ENCODE measurements around the gene OSBPL6. TPM values are rescaled to one million over a fixed set of nuclear protein-coding genes. Genes with fewer than 3 reads are reported as not detected.
A peak's percentile ranks its signal among the peaks of the same experiment; 100 is the strongest.

The OSBPL6 gene
- total and polyA plus RNA-seq, 11 donors: 1.2 to 9.6 (median 4.2) TPM

DNA sequence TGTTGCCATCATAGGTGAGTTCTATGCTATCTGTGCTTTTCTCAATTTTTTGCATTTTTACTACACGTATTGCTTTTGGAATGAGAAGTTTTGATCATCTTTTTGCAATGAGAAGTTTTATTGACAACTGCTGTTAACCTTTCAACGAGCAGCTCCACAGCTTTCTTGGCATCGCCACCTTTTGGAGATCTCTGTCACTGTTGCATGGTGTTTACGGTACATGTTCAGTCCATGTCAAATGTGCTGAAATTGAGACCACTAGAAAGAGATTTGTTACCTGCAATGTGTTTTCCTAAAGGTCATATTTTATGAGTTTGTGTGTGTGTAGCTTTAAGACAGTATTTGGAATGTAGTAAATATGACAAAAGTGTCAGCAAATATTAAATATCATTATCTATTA is 120.8 kb downstream of the OSBPL6 start:
- Histone ChIP-seq H3K36me3 (no peaks in the 10 kb centered on the region), H3K4me1 (peaks cover 0 to 10% (median 2%) of the 10 kb centered on the region in 12 donors), H3K9me3 (no peaks in the 10 kb centered on the region), H3K27me3 (no peaks in the 10 kb centered on the region), H3K4me3 (no peak overlapping the region), H3K27ac (no peak overlapping the region)
- intact Hi-C loops (cut with DNase I): no loop called here
- no peak for DNase-seq
- 75 to 94% (median 85%) methylated on average over 4 of the region's 4 CpGs for WGBS, 4 donors
- TF ChIP-seq, protein P1, sequence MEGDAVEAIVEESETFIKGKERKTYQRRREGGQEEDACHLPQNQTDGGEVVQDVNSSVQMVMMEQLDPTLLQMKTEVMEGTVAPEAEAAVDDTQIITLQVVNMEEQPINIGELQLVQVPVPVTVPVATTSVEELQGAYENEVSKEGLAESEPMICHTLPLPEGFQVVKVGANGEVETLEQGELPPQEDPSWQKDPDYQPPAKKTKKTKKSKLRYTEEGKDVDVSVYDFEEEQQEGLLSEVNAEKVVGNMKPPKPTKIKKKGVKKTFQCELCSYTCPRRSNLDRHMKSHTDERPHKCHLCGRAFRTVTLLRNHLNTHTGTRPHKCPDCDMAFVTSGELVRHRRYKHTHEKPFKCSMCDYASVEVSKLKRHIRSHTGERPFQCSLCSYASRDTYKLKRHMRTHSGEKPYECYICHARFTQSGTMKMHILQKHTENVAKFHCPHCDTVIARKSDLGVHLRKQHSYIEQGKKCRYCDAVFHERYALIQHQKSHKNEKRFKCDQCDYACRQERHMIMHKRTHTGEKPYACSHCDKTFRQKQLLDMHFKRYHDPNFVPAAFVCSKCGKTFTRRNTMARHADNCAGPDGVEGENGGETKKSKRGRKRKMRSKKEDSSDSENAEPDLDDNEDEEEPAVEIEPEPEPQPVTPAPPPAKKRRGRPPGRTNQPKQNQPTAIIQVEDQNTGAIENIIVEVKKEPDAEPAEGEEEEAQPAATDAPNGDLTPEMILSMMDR (IDR thresholded peaks at IDR 0.05): no peak
- TF ChIP-seq POLR2A (IDR thresholded peaks at IDR 0.05): no peak
- ATAC-seq: no peak

DNA sequence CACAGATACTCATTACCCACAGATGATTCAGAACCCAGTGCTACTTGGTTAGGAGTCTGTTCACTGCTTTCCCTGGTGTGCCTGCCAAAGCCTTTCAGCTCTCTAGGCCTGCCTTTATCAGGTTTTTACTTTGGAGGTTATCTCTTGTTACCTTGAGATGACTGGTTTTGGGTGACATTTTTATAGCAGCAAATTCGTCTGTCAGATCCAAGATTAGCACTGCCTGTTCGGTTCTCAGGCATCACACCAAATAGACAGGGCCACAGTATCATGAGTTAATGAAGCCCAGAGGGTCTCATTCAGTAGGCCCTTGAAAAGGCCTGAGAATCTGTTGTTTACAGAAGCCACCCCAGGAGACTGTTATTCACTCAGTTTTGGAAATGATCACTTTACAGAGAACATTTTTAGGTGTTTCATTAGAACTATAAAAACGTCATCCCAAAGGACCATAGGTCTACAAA is 121.2 kb downstream of the OSBPL6 start:
- TF ChIP-seq POLR2A (IDR thresholded peaks at IDR 0.05): no peak
- TF ChIP-seq, protein P1 (IDR thresholded peaks at IDR 0.05): no peak
- ATAC-seq (peak in 3 of 4 donors; percentile 53 to 84 (median 63)), DNase-seq (no peak)
- peaks cover 0 to 10% (median 2%) of the 10 kb centered on the region in 12 donors for H3K4me1 ChIP-seq
- no peaks in the 10 kb centered on the region for H3K27me3 ChIP-seq
- 27 to 46% (median 35%) methylated on average over 3 of the region's 3 CpGs for WGBS, 4 donors
- no peak overlapping the region for H3K27ac ChIP-seq
- intact Hi-C loops (cut with DNase I): no loop called here
- H3K4me3 ChIP-seq: no peak overlapping the region
- no peaks in the 10 kb centered on the region for H3K36me3 ChIP-seq
- H3K9me3 ChIP-seq: no peaks in the 10 kb centered on the region

DNA sequence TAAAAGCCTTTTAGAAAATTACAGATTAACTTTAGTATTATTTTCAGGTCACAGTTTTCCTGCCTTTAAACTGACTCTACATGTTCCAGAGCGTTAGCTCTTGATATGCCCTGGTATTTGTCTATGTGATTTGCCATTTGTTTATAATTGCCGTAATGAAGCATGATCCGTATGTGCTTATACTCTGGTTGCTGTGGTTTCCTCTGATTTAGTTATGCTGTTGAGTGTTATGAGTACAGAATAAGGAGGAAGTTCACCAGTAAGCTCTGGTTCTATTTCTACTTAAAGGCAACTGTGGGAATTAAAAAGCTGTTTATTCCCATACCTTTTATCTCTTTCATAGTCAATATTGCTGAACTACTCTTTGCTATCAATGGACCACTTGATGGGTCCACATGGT is 123.5 kb downstream of the OSBPL6 start:
- Histone ChIP-seq H3K9me3 (no peaks in the 10 kb centered on the region), H3K4me3 (no peak overlapping the region), H3K4me1 (peaks cover 0 to 10% (median 2%) of the 10 kb centered on the region in 12 donors), H3K27ac (no peak overlapping the region), H3K27me3 (no peaks in the 10 kb centered on the region), H3K36me3 (no peaks in the 10 kb centered on the region)
- WGBS, 4 donors: 80 to 87% (median 83%) methylated on average over 3 of the region's 3 CpGs
- no peak for DNase-seq
- ATAC-seq: no peak
- TF ChIP-seq POLR2A (IDR thresholded peaks at IDR 0.05): no peak
- TF ChIP-seq, protein P1 (IDR thresholded peaks at IDR 0.05): no peak
- intact Hi-C loops (cut with DNase I): no loop called here

DNA sequence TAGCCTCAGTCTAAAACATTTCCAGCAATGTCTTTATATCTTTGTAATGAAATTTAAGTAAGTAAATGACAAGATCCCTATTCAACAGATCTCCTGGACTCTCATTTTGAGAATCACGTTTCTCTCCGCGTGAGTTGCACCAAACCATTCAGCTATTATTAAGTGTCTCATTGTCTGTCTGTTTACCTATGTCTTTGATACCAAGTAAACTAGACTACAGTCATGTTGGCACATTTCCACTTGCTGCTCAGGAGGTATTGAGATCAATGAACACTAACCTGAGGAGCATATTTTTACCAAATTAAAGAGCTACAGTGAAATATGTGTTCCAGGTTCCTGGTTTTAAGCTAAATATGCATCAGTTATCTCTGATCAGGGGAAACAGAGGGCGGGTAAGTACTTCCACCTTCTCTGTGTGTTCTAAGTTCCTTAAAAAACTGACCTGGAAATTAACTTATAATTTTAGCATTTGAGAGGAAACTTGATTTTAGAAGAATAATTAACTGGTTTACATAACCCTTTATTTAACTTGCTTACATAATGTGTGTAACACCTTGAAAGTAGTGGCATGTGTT is 125.8 kb downstream of the OSBPL6 start:
- H3K36me3 ChIP-seq: no peaks in the 10 kb centered on the region
- H3K4me1 ChIP-seq: peaks cover 0 to 5% (median 0%) of the 10 kb centered on the region in 12 donors
- H3K4me3 ChIP-seq: no peak overlapping the region
- no peaks in the 10 kb centered on the region for H3K27me3 ChIP-seq
- no peak for DNase-seq
- intact Hi-C loops (cut with DNase I): no loop called here
- TF ChIP-seq, protein P1 (IDR thresholded peaks at IDR 0.05): no peak
- TF ChIP-seq POLR2A (IDR thresholded peaks at IDR 0.05): no peak
- no peak overlapping the region for H3K27ac ChIP-seq
- no peak for ATAC-seq
- H3K9me3 ChIP-seq: no peaks in the 10 kb centered on the region
- WGBS, 4 donors: 76 to 83% (median 80%) methylated on average over 4 of the region's 4 CpGs

Measured in heart left ventricle (tissue), 16 donors.